GM12891 (cell line): ENCODE measurements around the gene SATB2.

ENCODE experiments used
- POLR2A ChIP-seq: IDR thresholded peaks from 2 replicates; pipeline ENCODE4 v1.6.1; 2011; ENCODE audit warnings: low read depth, low read length, control low read depth
- POLR2AphosphoS5 ChIP-seq: IDR thresholded peaks from 2 replicates; pipeline ENCODE4 v1.6.1; 2011; ENCODE audit warnings: low read depth, low read length, control low read depth

GRCh38 chr2:199471443-199472057 lies 13.8 kb upstream of the SATB2 start:
- TF ChIP-seq POLR2AphosphoS5 (no peak), POLR2A (no peak)
